Activated gamma-delta T cell treated with anti-CD3 and anti-CD28 coated beads, Interleukin-2, amount 50 U/mL, for 16 hours (primary cell): Measurements from ENCODE around the gene ABHD17A.
A peak's percentile ranks its signal among the peaks of the same experiment; 100 is the strongest.
"Not testable (repeated sequence)": the region's sequence is repeated elsewhere in the genome, so short reads cannot be mapped to it uniquely, and the experiment has no call there.

Experiments used
- DNase-seq: peaks from one replicate; pipeline ENCODE4 v3.0.0-alpha.2; 2020; ENCODE audit warnings: low read depth

ABHD17A gene

GRCh38 chr19:1881393-1882088, 3.8 kb downstream of the ABHD17A start:
- DNase-seq: not testable (repeated sequence)

- DNase-seq: no peak
Observed at GRCh38 chr19:1880611-1881392, 4.5 kb downstream of the ABHD17A start.

- not testable (repeated sequence) for DNase-seq
Observed at GRCh38 chr19:1879982-1880381, 5.3 kb downstream of the ABHD17A start.

GRCh38 chr19:1878583-1878982, 6.7 kb downstream of the ABHD17A start:
- DNase-seq: not testable (repeated sequence)

- not testable (repeated sequence) for DNase-seq
Observed at GRCh38 chr19:1877280-1877660, 8.0 kb downstream of the ABHD17A start.

GRCh38 chr19:1876496-1877279, 8.6 kb downstream of the ABHD17A start:
- DNase-seq: not testable (repeated sequence)

GRCh38 chr19:1875646-1876495, 9.4 kb downstream of the ABHD17A start:
- DNase-seq: peak; percentile 77

- not testable (repeated sequence) for DNase-seq
Observed at GRCh38 chr19:1875265-1875645, 10.0 kb downstream of the ABHD17A start.

- no peak for DNase-seq
Observed at GRCh38 chr19:1874554-1875185, 10.6 kb downstream of the ABHD17A start.

- DNase-seq: no peak
Observed at GRCh38 chr19:1873524-1874473, 11.5 kb downstream of the ABHD17A start.

GRCh38 chr19:1872807-1873523, 12.3 kb downstream of the ABHD17A start:
- DNase-seq: no peak

GRCh38 chr19:1871630-1872029, 13.7 kb downstream of the ABHD17A start:
- no peak for DNase-seq

- DNase-seq: no peak
Observed at GRCh38 chr19:1871140-1871597, 14.1 kb downstream of the ABHD17A start.

- DNase-seq: no peak
Observed at GRCh38 chr19:1868971-1869370, 16.3 kb downstream of the ABHD17A start.

- no peak for DNase-seq
Observed at GRCh38 chr19:1867349-1867724, 18.0 kb downstream of the ABHD17A start.

- DNase-seq: no peak
Observed at GRCh38 chr19:1866693-1867348, 18.5 kb downstream of the ABHD17A start.

- DNase-seq: no peak
Observed at GRCh38 chr19:1865172-1866010, 19.9 kb downstream of the ABHD17A start.
